ENCODE measurements around the gene BAIAP3. TPM values are rescaled to one million over a fixed set of nuclear protein-coding genes. Genes with fewer than 3 reads are reported as not detected.

BAIAP3 gene
- total and polyA plus RNA-seq, 2 of the 4 experiments (the other 2 are of a cell fraction) = 0.36 to 0.65 TPM

- Histone ChIP-seq H2BK15ac (ENCODE audit: low read depth, low read length) (peak within 1 kb of the TSS; percentile 99; the same call in 2 of the 3 replicates), H3K79me1 (ENCODE audit: low read depth in 1 of 2, low read length in 2 of 2) (peaks cover 3 to 16% of the 10 kb centered on the region in 2 experiments; a peak in 3 of 4 replicates), H4K5ac (ENCODE audit: low read depth, low read length) (peak within 1 kb of the TSS; percentile 99), H3K27ac (ENCODE audit: insufficient read depth, low read length) (peak within 1 kb of the TSS; percentile 100), H3K36me3 (ENCODE audit: control insufficient read depth, insufficient read depth, low read length) (peaks cover 16% of the 10 kb centered on the region), H3K23ac (ENCODE audit: low read depth, low read length) (peak within 1 kb of the TSS; percentile 100), H2BK120ac (ENCODE audit: low read depth, low read length) (peak within 1 kb of the TSS; percentile 100), H3K27me3 (ENCODE audit: control insufficient read depth, insufficient read depth, low read length) (no peaks in the 10 kb centered on the region), H3K56ac (ENCODE audit: extremely low read depth, insufficient read depth, low read length) (peak within 1 kb of the TSS; percentile 99), H3K4me3 (ENCODE audit: insufficient read depth, low read depth, low read length) (peak within 1 kb of the TSS; percentile 90), H2AFZ (replicated peaks; ENCODE audit: low read length, poor library complexity) (peak within 1 kb of the TSS; percentile 100), H4K91ac (ENCODE audit: insufficient read depth, low read depth, low read length) (peak within 1 kb of the TSS; percentile 100), H2BK5ac (ENCODE audit: low read depth, low read length, poor library complexity, severe bottlenecking) (peak within 1 kb of the TSS; percentile 100), H2BK20ac (ENCODE audit: low read depth, low read length) (peak within 1 kb of the TSS; percentile 91; the same call in 1 of the 2 replicates), H3K4me2 (ENCODE audit: low read depth, low read length) (peak within 1 kb of the TSS; percentile 97), H3K14ac (replicated peaks; ENCODE audit: low read depth, low read length) (peak within 1 kb of the TSS; percentile 100), H3K4ac (ENCODE audit: low read depth, low read length) (peak within 1 kb of the TSS; percentile 100), H2AK5ac (ENCODE audit: low read depth, low read length) (peak within 1 kb of the TSS; percentile 71; the same call in 1 of the 2 replicates), H3K9ac (ENCODE audit: low read depth, low read length) (peak within 1 kb of the TSS; percentile 99), H2AK9ac (replicated peaks; ENCODE audit: low read depth, low read length, poor library complexity) (peak within 1 kb of the TSS; percentile 99), H3K9me3 (ENCODE audit: control insufficient read depth, insufficient read depth, low read length) (no peaks in the 10 kb centered on the region), H3K18ac (ENCODE audit: low read depth, low read length) (peak within 1 kb of the TSS; percentile 98), H3K4me1 (ENCODE audit: control insufficient read depth, insufficient read depth, low read length) (peaks cover 15% of the 10 kb centered on the region), H4K8ac (ENCODE audit: low read depth in 2 of 2, low read length in 2 of 2) (peak within 1 kb of the TSS; percentile 75 to 98), H4K20me1 (ENCODE audit: insufficient read depth, low read length) (peaks cover 44% of the 10 kb centered on the region), H3K9me1 (ENCODE audit: insufficient read depth, low read length) (peaks cover 7% of the 10 kb centered on the region)
- ATAC-seq (ENCODE audit: low read depth) (peak; percentile 84), DNase-seq (peak; percentile 97)
- in situ Hi-C loops (cut with MboI; ENCODE audit: low sequenced_read_pairs) (no loop called here), intact Hi-C loops (cut with micrococcal nuclease) (no loop called here), dilution Hi-C loops (cut with HindIII; ENCODE audit: low sequenced_read_pairs, unreplicated experiment) (no loop called here)
- no TSS peak for BruUV-seq (replicated peaks)
- CTCF ChIA-PET = interaction anchor here (0.6 kb wide), 1 partner anchor 55 kb away, joined by 3 read pairs; no protein-coding TSS in a partner anchor
- WGBS, 2 experiments (ENCODE audit: extremely low coverage in 2 of 2, insufficient read length in 1 of 2) = 0% methylated on average over 80 of the region's 117 CpGs; no CpG with 5 or more reads in 1 of the 2 experiments
- POLR2A ChIA-PET (ENCODE audit: unreplicated experiment) = no interaction called here
- no peak for TF ChIP-seq CTCF (conservative IDR thresholded peaks at IDR 0.05; ENCODE audit: low read depth, low read length)
- TF ChIP-seq BHLHE40 (IDR thresholded peaks at IDR 0.05; ENCODE audit: low read depth, low read length) = no peak
- TF ChIP-seq RFX5 (IDR thresholded peaks at IDR 0.05; ENCODE audit: low read depth, low read length) = no peak
- TF ChIP-seq POLR2A (IDR thresholded peaks at IDR 0.05; ENCODE audit: low read depth, low read length) = peak; percentile 81
- no peak for TF ChIP-seq USF2 (IDR thresholded peaks at IDR 0.05; ENCODE audit: low read depth, low read length)
- no peak for TF ChIP-seq CHD1 (IDR thresholded peaks at IDR 0.05; ENCODE audit: low read depth, low read length)
- no peak for TF ChIP-seq MAFK (IDR thresholded peaks at IDR 0.05; ENCODE audit: low read depth, low read length)
- TF ChIP-seq RCOR1 (IDR thresholded peaks at IDR 0.05; ENCODE audit: insufficient replicate concordance, low read length) = no peak
- TF ChIP-seq MXI1 (IDR thresholded peaks at IDR 0.05; ENCODE audit: borderline replicate concordance, low read depth, low read length) = no peak; the same call in 1 of the 2 replicates
- no peak for TF ChIP-seq FOS (IDR thresholded peaks at IDR 0.05; ENCODE audit: low read depth, low read length)
- TF ChIP-seq MAZ (IDR thresholded peaks at IDR 0.05; ENCODE audit: borderline replicate concordance, low read depth, low read length) = peak; percentile 68; the same call in 1 of the 2 replicates
- TF ChIP-seq ELK1 (IDR thresholded peaks at IDR 0.05; ENCODE audit: borderline replicate concordance, low read depth, low read length) = no peak
- TF ChIP-seq RAD21 (IDR thresholded peaks at IDR 0.05; ENCODE audit: low read length) = no peak
Observed at GRCh38 chr16:1308977-1309885, 24.2 kb upstream of the BAIAP3 start, which contains the start of gene UBE2I. Gene UBE2I (plus strand): TSS chr16:1309636. CDS start chr16:1314031, 4,395 bp downstream.

Data from IMR-90 (cell line).